Inferior parietal cortex (tissue), 1 donor: ENCODE results near the gene KCTD11.
A peak's percentile ranks its signal among the peaks of the same experiment; 100 is the strongest.

ENCODE experiments used
- DNase-seq: peaks from one replicate; pipeline ENCODE4 v3.0.0-alpha.2; 2016; ENCODE audit errors: extremely low spot score

The KCTD11 gene

GRCh38 chr17:7351665-7352502 is at the start of gene KCTD11:
TSS of gene KCTD11 (plus strand) at chr17:7352162.
- peak; percentile 72 for DNase-seq

- no peak for DNase-seq
These were observed 47.8 kb upstream of the KCTD11 start for GRCh38 chr17:7304179-7304578.

- DNase-seq, result peak; percentile 99
These were observed 44.9 kb upstream of the KCTD11 start, which contains the start of gene EIF5A for GRCh38 chr17:7306911-7307685. TSS of gene EIF5A (plus strand) at chr17:7307628. CDS start at chr17:7309636, 2,008 bp downstream.

GRCh38 chr17:7307686-7308624 is 44.0 kb upstream of the KCTD11 start:
- no peak for DNase-seq

DNA sequence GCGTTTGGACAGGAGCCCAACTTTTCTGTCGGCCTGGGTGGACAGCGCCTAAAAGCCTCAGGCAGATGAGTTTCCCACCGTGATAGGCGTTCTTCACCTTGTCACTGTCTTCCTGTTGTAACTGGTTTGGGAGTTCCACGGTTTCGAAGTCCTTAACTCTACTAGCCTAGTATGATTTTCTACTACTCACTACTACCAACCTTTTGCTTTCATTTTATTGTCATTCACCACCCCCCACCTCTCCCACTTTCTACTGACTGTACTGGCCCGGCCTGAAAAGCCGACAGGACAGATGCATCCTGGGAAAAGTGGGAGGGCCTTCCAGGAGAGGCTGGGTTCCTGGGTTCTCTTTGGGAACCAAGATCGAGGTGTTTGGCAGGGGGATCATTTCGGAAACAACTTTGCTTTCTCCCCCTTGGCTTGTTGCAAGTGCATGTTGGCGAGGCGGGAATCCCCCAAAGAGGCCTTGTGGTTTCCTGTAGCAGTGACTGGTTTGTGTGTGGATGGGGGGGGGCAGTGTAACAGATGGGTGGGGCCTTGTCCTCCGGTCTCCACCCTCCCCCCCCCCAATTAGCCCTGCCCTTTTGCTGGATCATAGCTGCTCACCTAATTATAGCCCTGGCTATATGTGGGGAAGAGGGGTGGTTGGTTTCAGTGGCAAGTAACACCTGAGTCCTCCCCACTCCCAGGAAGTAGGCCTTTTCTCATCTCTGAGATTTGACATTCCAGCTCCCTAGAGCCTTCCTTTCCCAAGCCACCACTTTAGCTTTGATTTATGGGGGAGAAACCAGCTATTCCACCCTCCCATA is 43.1 kb upstream of the KCTD11 start:
- DNase-seq, result peak; percentile 36

DNA sequence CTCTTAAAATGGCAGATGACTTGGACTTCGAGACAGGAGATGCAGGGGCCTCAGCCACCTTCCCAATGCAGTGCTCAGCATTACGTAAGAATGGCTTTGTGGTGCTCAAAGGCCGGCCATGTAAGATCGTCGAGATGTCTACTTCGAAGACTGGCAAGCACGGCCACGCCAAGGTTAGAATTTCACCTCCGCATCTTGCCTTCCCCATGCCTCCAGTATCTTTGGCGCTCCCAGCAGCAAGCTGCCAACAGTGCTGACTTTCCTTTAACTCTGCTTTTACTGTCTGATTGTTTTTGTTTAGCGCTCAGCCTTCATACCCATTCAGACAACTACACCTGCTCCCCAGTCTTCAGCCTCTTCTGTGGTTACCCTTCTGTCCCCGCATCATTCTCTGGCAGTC is 42.3 kb upstream of the KCTD11 start:
- no peak for DNase-seq

GRCh38 chr17:7311110-7311705 is 40.8 kb upstream of the KCTD11 start:
- DNase-seq, result no peak

DNA sequence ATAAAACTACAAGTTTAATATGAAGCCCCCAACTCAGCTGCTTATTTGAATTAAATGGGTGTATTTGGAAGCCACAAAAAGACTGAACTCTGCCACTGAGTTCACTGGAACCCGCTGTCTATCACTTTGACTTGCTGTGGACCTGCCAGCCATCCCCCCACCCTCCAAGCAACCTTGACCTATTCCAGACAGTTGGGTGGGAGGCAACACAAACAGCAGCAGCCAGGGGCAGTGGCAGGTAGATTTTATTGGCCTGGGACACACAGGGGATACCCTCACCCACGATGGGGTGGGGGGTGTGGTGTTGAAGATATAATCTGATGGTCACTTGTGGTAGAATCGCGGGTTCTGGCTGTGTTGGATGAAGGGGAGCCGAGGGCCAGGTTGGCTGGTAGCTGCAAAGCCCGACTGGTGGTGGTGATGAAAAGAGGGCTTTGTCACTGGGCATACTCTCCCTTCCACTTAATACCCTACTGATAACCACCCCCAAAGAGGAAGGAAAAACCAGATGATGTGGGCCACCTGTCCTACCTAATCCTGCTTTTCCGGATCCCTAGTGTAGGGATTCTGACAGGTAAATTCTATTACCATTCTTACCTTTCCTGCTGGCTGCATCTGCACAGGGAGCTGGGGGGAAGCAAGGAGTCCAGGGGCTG is 39.4 kb upstream of the KCTD11 start:
- no peak for DNase-seq

GRCh38 chr17:7313088-7313889 is 38.7 kb upstream of the KCTD11 start:
- DNase-seq, result no peak

- DNase-seq, result no peak
These were observed 37.9 kb upstream of the KCTD11 start for GRCh38 chr17:7313890-7314718.

- peak; percentile 90 for DNase-seq
These were observed 37.0 kb upstream of the KCTD11 start, which contains the start of gene GPS2 for GRCh38 chr17:7314719-7315569. TSS of gene GPS2 (minus strand) at chr17:7315360. CDS start at chr17:7315052, 308 bp downstream.

DNA sequence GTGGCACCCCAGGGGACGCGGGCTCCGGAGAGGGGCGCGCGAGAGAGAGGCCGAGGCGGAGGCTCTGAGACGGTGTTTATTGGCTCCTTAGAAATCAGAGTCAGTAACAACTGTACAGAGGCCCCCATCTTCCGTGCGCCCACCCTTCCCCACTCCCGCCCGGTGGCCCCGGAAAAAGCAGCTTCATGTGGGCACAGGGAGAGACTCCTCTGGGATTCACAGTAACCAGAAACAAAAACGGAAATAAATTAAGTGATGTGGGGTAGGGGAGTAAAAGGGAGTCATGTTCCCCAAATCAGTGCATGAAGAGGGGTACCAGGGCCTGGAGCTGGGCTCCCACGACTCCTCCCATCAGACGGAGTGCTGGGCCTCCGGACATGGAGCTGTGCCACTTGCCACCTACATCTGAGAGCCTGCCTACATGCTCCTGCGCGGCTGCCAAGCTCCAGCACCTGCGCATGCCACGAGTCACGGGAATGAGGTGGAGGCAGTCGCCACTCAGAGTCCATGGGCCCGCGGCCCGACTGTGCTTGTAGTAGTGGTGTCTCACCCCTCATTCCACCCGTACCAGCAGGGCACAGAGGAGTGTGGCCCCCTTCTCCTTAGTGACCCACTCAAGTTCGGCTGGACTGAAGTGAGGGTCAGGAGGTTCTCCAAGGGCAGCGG is 36.3 kb upstream of the KCTD11 start:
- DNase-seq, result no peak

- DNase-seq, result no peak
These were observed 34.7 kb upstream of the KCTD11 start for GRCh38 chr17:7317161-7317803.

GRCh38 chr17:7318121-7318860 is 33.7 kb upstream of the KCTD11 start:
- no peak for DNase-seq

DNA sequence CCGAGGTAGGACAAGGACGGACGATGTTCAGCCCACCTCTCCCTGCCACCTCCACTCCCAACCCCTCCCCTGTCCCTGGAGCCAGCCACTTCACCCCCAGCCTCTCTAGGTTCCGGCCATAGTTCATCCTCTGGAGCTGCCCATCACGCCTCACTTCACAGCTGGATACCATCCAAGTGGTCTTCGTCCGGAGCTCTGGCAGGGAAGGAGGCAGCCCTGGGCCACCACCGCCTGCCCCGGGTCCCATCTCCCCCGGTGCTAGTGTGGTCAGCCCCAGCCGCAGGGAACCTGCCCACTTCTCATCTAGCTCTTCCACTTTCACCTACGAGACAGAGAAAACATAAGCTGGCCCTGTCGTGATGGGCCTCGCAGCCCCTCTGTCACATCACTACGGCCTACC is 30.5 kb upstream of the KCTD11 start:
- DNase-seq, result no peak
